H9 (cell line): Measurements from ENCODE around the gene COPS4. TPM values are rescaled to one million over a fixed set of nuclear protein-coding genes. Genes with fewer than 3 reads are reported as not detected.

Experiments
- DNase-seq: peaks from one replicate; pipeline ENCODE4 v3.0.0-alpha.2; 2017
- H2AFZ ChIP-seq: one replicate; pipeline ENCODE4 v1.6.1; 2013; ENCODE audit warnings: mild to moderate bottlenecking, low read length, control low read depth, moderate library complexity
- H2AK5ac ChIP-seq: 2 replicates; pipeline ENCODE4 v1.6.1; 2013; ENCODE audit warnings: low read length, control low read depth, mixed read lengths; ENCODE audit not compliant: insufficient read length
- H2BK120ac ChIP-seq: one replicate; pipeline ENCODE4 v1.6.1; 2013; ENCODE audit warnings: low read depth, mild to moderate bottlenecking, low read length, control low read depth, inconsistent platforms; ENCODE audit not compliant: poor library complexity, severe bottlenecking
- H2BK12ac ChIP-seq: 2 replicates; pipeline ENCODE4 v1.6.1; 2013; ENCODE audit warnings: low read length, control low read depth, mixed read lengths, low read depth; ENCODE audit not compliant: insufficient read length
- H2BK15ac ChIP-seq: 2 replicates; pipeline ENCODE4 v1.6.1; 2013; ENCODE audit warnings: low read depth, low read length, control low read depth
- H2BK20ac ChIP-seq: one replicate; pipeline ENCODE4 v1.6.1; 2013; ENCODE audit warnings: low read depth, mild to moderate bottlenecking, low read length, control low read depth, inconsistent platforms; ENCODE audit not compliant: poor library complexity, severe bottlenecking
- H2BK5ac ChIP-seq: 2 replicates; pipeline ENCODE4 v1.6.1; 2013; ENCODE audit warnings: low read length, control low read depth, mixed read lengths; ENCODE audit not compliant: insufficient read length
- H3K14ac ChIP-seq: 2 replicates; pipeline ENCODE4 v1.6.1; 2013; ENCODE audit warnings: low read length, control low read depth; ENCODE audit not compliant: insufficient read depth
- H3K18ac ChIP-seq: 2 replicates; pipeline ENCODE4 v1.6.1; 2013; ENCODE audit warnings: low read depth, mild to moderate bottlenecking, mixed read lengths, low read length, control low read depth; ENCODE audit not compliant: insufficient read length
- H3K23ac ChIP-seq: 2 replicates; pipeline ENCODE4 v1.6.1; 2013; ENCODE audit warnings: low read length, control low read depth, mixed read lengths, low read depth; ENCODE audit not compliant: insufficient read length
- H3K23me2 ChIP-seq: 2 replicates; pipeline ENCODE4 v1.6.1; 2013; ENCODE audit warnings: low read depth, mild to moderate bottlenecking, mixed read lengths, low read length, control low read depth; ENCODE audit not compliant: insufficient read length, poor library complexity, severe bottlenecking
- H3K27ac ChIP-seq: 2 replicates; pipeline ENCODE4 v1.5.1; 2013; ENCODE audit warnings: low read length, control low read depth, mixed read lengths, low read depth; ENCODE audit not compliant: insufficient read length
- H3K27me3 ChIP-seq: 2 replicates; pipeline ENCODE4 v1.6.1; 2013; ENCODE audit warnings: low read length, control low read depth, inconsistent platforms; ENCODE audit not compliant: insufficient read depth
- H3K4ac ChIP-seq: 2 replicates; pipeline ENCODE4 v1.6.1; 2013; ENCODE audit warnings: low read depth, mild to moderate bottlenecking, control low read depth, inconsistent platforms, low read length, moderate library complexity
- H3K4me1 ChIP-seq: 2 replicates; pipeline ENCODE4 v1.6.1; 2013; ENCODE audit warnings: low read length, control low read depth, inconsistent platforms; ENCODE audit not compliant: insufficient read depth
- H3K4me2 ChIP-seq: 2 replicates; pipeline ENCODE4 v1.6.1; 2013; ENCODE audit warnings: low read length, control low read depth, mixed read lengths; ENCODE audit not compliant: insufficient read length, insufficient read depth
- H3K56ac ChIP-seq: 2 replicates; pipeline ENCODE4 v1.6.1; 2013; ENCODE audit warnings: low read depth, mild to moderate bottlenecking, mixed read lengths, low read length, control low read depth; ENCODE audit not compliant: insufficient read length
- H3K79me1 ChIP-seq: 2 replicates; pipeline ENCODE4 v1.6.1; 2013; ENCODE audit warnings: low read depth, mild to moderate bottlenecking, moderate library complexity, low read length, control low read depth, inconsistent platforms; ENCODE audit not compliant: insufficient read depth, poor library complexity, severe bottlenecking
- H3K79me2 ChIP-seq: 2 replicates; pipeline ENCODE4 v1.6.1; 2013; ENCODE audit warnings: low read length, control low read depth, inconsistent platforms; ENCODE audit not compliant: insufficient read depth
- H3K9ac ChIP-seq: 2 replicates; pipeline ENCODE4 v1.6.1; 2013; ENCODE audit warnings: low read length, control low read depth, mixed read lengths; ENCODE audit not compliant: insufficient read length; ENCODE audit errors: extremely low read depth
- H3K9me3 ChIP-seq: one replicate; pipeline ENCODE4 v1.6.1; 2013; ENCODE audit warnings: low read depth, low read length, inconsistent platforms; ENCODE audit not compliant: control insufficient read depth
- H3T11ph ChIP-seq: one replicate; pipeline ENCODE4 v1.6.1; 2013; ENCODE audit warnings: mild to moderate bottlenecking, low read length, control low read depth, inconsistent platforms
- H4K20me1 ChIP-seq: one replicate; pipeline ENCODE4 v1.6.1; 2013; ENCODE audit not compliant: control insufficient read depth, insufficient read length, insufficient read depth
- H4K5ac ChIP-seq: 2 replicates; pipeline ENCODE4 v1.6.1; 2013; ENCODE audit warnings: low read depth, mild to moderate bottlenecking, mixed read lengths, low read length, control low read depth; ENCODE audit not compliant: insufficient read length
- H4K8ac ChIP-seq: replicated peaks from 2 replicates; pipeline ENCODE4 v1.6.1; 2013; ENCODE audit warnings: low read length, control low read depth, mixed read lengths, low read depth; ENCODE audit not compliant: insufficient read length
- H4K91ac ChIP-seq: 2 replicates; pipeline ENCODE4 v1.6.1; 2013; ENCODE audit warnings: low read depth, mild to moderate bottlenecking, moderate library complexity, mixed read lengths, low read length, control low read depth; ENCODE audit not compliant: insufficient read length
- H3K27ac Mint-ChIP-seq, 3 experiments: 2 replicates in 2 of 3; 3 replicates in 1 of 3; pipeline ENCODE4 v1.8.0; 2020 to 2021; ENCODE audit warnings: mixed read lengths in 3 of 3, mild to moderate bottlenecking in 1 of 3, moderate library complexity in 1 of 3
- H3K27me3 Mint-ChIP-seq: 2 replicates; pipeline ENCODE4 v1.8.0; 2021; ENCODE audit warnings: low read depth, mild to moderate bottlenecking, moderate library complexity, mixed read lengths
- H3K36me3 Mint-ChIP-seq, 3 experiments: 2 replicates in 2 of 3; 3 replicates in 1 of 3; pipeline ENCODE4 v1.8.0; 2020 to 2021; ENCODE audit warnings: low read depth in 3 of 3, mixed read lengths in 3 of 3; ENCODE audit not compliant: insufficient read depth in 1 of 3
- H3K4me1 Mint-ChIP-seq, 2 experiments: 2 replicates each; pipeline ENCODE4 v1.8.0; 2020; ENCODE audit warnings: mixed read lengths in 2 of 2
- H3K4me3 Mint-ChIP-seq, 2 experiments: 2 replicates in 1 of 2; 3 replicates in 1 of 2; pipeline ENCODE4 v1.8.0; 2020 to 2021; ENCODE audit warnings: mild to moderate bottlenecking in 2 of 2, mixed read lengths in 2 of 2, moderate library complexity in 1 of 2
- H3K9me3 Mint-ChIP-seq, 2 experiments: 2 replicates in 1 of 2; 3 replicates in 1 of 2; pipeline ENCODE4 v1.8.0; 2020; ENCODE audit warnings: mild to moderate bottlenecking in 2 of 2, mixed read lengths in 2 of 2, moderate library complexity in 1 of 2
- total RNA-seq: library from RNA; stranded (reverse); gene quantifications from 2 replicates; pipeline ENCODE4 v1.2.1, GENCODE V29; 2021
- TF ChIP-seq, protein P1 (sequence below): fragments of 200-600 bp; sonication (generic); conservative IDR thresholded peaks from 3 replicates; pipeline ENCODE4 v1.8.0; 2021; ENCODE audit warnings: antibody characterized with exemption, mild to moderate bottlenecking

Gene COPS4
- total RNA-seq, 1 experiment from 2014 or later, result 39.9 TPM

DNA sequence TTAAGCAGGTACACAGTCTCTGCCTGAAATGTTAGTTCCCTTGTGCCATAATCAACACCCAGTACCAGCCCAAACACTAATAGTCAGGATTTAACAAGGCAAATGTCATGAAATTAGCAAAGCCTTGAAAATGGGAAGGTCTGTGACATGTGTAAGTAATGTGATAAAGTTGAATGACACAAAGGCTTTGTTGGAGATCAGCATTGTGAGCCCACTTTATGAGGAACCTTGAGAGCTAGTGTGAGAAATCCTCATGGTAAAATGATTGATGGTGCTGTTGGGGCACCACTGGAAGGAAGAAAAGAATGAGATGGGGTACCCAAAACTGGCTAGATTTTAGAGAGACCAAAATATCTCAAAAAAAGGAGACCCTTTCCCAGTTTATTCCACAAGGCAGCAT, 21.1 kb upstream of the COPS4 start:
- Histone ChIP-seq H4K5ac (no peak overlapping the region), H3K27ac (no peak overlapping the region), H3K79me2 (no peaks in the 10 kb centered on the region), H4K20me1 (no peaks in the 10 kb centered on the region), H3K4me2 (peak overlapping the region; percentile 51), H2BK120ac (no peak overlapping the region), H3K18ac (no peak overlapping the region), H3K9me3 (no peaks in the 10 kb centered on the region), H2AK5ac (no peak overlapping the region), H3K14ac (no peak overlapping the region), H2BK15ac (no peak overlapping the region), H4K8ac (no peak overlapping the region), H2BK12ac (no peak overlapping the region), H3T11ph (no peak overlapping the region), H3K23ac (no peak overlapping the region), H3K4ac (no peak overlapping the region), H4K91ac (no peak overlapping the region), H2BK20ac (no peak overlapping the region), H3K27me3 (no peaks in the 10 kb centered on the region), H3K4me1 (peaks cover 4% of the 10 kb centered on the region; the same call in 1 of the 2 replicates), H3K9ac (no peak overlapping the region), H2AFZ (peak overlapping the region; percentile 65), H3K79me1 (no peaks in the 10 kb centered on the region), H2BK5ac (no peak overlapping the region), H3K56ac (no peak overlapping the region), H3K23me2 (peaks cover 9% of the 10 kb centered on the region)
- no peak for DNase-seq
- peaks cover 32 to 33% of the 10 kb centered on the region in 2 experiments for H3K4me1 Mint-ChIP-seq
- H3K27me3 Mint-ChIP-seq, result peaks cover 13% of the 10 kb centered on the region
- H3K27ac Mint-ChIP-seq, result no peak overlapping the region
- peak overlapping the region; percentile 47 to 66; a peak in 4 of 5 replicates for H3K4me3 Mint-ChIP-seq
- TF ChIP-seq, protein P1, sequence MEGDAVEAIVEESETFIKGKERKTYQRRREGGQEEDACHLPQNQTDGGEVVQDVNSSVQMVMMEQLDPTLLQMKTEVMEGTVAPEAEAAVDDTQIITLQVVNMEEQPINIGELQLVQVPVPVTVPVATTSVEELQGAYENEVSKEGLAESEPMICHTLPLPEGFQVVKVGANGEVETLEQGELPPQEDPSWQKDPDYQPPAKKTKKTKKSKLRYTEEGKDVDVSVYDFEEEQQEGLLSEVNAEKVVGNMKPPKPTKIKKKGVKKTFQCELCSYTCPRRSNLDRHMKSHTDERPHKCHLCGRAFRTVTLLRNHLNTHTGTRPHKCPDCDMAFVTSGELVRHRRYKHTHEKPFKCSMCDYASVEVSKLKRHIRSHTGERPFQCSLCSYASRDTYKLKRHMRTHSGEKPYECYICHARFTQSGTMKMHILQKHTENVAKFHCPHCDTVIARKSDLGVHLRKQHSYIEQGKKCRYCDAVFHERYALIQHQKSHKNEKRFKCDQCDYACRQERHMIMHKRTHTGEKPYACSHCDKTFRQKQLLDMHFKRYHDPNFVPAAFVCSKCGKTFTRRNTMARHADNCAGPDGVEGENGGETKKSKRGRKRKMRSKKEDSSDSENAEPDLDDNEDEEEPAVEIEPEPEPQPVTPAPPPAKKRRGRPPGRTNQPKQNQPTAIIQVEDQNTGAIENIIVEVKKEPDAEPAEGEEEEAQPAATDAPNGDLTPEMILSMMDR, result no peak
- H3K36me3 Mint-ChIP-seq, result no peaks in the 10 kb centered on the region; a peak in 2 of 7 replicates
- no peaks in the 10 kb centered on the region for H3K9me3 Mint-ChIP-seq
